Measurements from ENCODE around the gene FAM210B. TPM values are rescaled to one million over a fixed set of nuclear protein-coding genes. Genes with fewer than 3 reads are reported as not detected.

FAM210B gene
- total and polyA plus RNA-seq, 2 of the 13 experiments (the other 11 are each of a cell fraction or from before 2014, with no cell fraction given), result 75.9 to 107 TPM

DNA sequence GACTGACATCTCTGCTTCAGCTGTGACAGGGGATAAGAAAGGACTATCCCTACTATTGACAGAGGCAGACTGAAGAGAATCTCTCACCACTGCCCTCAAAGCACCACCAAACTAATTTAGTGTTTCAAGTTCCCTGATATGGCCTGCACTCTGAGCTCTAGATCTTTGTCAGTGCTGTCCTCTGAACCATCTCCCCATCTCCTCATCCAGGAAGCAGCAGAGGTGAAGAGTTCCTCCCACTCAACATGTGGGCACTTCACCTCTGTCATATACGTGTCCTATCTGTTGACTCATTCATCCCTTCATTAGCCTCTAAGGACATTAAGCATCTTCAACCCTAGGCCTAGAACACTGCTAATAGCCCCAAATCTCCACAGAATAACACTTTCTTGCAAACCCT is 14.1 kb downstream of the FAM210B start (continued):
- no peak for TF ChIP-seq HNRNPH1 (optimal IDR thresholded peaks at IDR 0.05; ENCODE audit: low read depth, low read length)
- TF ChIP-seq, protein P1, sequence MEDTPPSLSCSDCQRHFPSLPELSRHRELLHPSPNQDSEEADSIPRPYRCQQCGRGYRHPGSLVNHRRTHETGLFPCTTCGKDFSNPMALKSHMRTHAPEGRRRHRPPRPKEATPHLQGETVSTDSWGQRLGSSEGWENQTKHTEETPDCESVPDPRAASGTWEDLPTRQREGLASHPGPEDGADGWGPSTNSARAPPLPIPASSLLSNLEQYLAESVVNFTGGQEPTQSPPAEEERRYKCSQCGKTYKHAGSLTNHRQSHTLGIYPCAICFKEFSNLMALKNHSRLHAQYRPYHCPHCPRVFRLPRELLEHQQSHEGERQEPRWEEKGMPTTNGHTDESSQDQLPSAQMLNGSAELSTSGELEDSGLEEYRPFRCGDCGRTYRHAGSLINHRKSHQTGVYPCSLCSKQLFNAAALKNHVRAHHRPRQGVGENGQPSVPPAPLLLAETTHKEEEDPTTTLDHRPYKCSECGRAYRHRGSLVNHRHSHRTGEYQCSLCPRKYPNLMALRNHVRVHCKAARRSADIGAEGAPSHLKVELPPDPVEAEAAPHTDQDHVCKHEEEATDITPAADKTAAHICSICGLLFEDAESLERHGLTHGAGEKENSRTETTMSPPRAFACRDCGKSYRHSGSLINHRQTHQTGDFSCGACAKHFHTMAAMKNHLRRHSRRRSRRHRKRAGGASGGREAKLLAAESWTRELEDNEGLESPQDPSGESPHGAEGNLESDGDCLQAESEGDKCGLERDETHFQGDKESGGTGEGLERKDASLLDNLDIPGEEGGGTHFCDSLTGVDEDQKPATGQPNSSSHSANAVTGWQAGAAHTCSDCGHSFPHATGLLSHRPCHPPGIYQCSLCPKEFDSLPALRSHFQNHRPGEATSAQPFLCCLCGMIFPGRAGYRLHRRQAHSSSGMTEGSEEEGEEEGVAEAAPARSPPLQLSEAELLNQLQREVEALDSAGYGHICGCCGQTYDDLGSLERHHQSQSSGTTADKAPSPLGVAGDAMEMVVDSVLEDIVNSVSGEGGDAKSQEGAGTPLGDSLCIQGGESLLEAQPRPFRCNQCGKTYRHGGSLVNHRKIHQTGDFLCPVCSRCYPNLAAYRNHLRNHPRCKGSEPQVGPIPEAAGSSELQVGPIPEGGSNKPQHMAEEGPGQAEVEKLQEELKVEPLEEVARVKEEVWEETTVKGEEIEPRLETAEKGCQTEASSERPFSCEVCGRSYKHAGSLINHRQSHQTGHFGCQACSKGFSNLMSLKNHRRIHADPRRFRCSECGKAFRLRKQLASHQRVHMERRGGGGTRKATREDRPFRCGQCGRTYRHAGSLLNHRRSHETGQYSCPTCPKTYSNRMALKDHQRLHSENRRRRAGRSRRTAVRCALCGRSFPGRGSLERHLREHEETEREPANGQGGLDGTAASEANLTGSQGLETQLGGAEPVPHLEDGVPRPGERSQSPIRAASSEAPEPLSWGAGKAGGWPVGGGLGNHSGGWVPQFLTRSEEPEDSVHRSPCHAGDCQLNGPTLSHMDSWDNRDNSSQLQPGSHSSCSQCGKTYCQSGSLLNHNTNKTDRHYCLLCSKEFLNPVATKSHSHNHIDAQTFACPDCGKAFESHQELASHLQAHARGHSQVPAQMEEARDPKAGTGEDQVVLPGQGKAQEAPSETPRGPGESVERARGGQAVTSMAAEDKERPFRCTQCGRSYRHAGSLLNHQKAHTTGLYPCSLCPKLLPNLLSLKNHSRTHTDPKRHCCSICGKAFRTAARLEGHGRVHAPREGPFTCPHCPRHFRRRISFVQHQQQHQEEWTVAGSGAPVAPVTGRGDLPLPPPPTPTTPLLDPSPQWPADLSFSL (CRISPR knock-in tag; IDR thresholded peaks at IDR 0.05), result 0 out of 2 replicates have a peak, but pooled peaks have one; percentile 19
- no peak for TF ChIP-seq ZFP37 (CRISPR knock-in tag; IDR thresholded peaks at IDR 0.05; ENCODE audit: borderline replicate concordance)
- no peak for TF ChIP-seq ZSCAN25 (CRISPR knock-in tag; IDR thresholded peaks at IDR 0.05)

GRCh38 chr20:56373942-56374341 is 15.2 kb downstream of the FAM210B start:
- no TSS peak for BruUV-seq (replicated peaks)
- no peak for FAIRE-seq
- Histone ChIP-seq H2AFZ (ENCODE audit: low read length) (no peak overlapping the region), H4K20me1 (ENCODE audit: insufficient read depth, low read length) (peaks cover 5% of the 10 kb centered on the region; the same call in 1 of the 2 replicates), H3K4me2 (ENCODE audit: low read depth, low read length) (no peak overlapping the region), H3K36me3 (replicated peaks in 1 of 2; ENCODE audit: control insufficient read depth in 1 of 2, insufficient read depth in 2 of 2, low read length in 2 of 2) (peaks cover 39 to 94% of the 10 kb centered on the region in 2 experiments), H3K9ac (ENCODE audit: insufficient read depth, low read depth, low read length) (no peak overlapping the region), H3K27me3 (ENCODE audit: control insufficient read depth in 1 of 2, insufficient read depth in 2 of 2, low read length in 2 of 2) (no peaks in the 10 kb centered on the region), H3K9me3 (ENCODE audit: low read length) (no peaks in the 10 kb centered on the region), H3K27ac (ENCODE audit: extremely low read length, insufficient read depth, low read length) (peak overlapping the region; percentile 14), H3K4me3 (replicated peaks in 1 of 3; ENCODE audit: insufficient read depth in 1 of 3, low read depth in 2 of 3, low read length in 3 of 3) (no peak overlapping the region), H3K4me1 (ENCODE audit: insufficient read depth, low read length) (no peaks in the 10 kb centered on the region), H3K79me2 (ENCODE audit: insufficient read depth, low read length) (peaks cover 59% of the 10 kb centered on the region)
- WGBS (ENCODE audit: low lambda C conversion rate), result 77% methylated on average over 1 of the region's 1 CpG
- in situ Hi-C loops (cut with HindIII; ENCODE audit: extremely low pct_ligation_motif_present, low pct_unique_long_range_greater_than_20kb) (no loop called here), intact Hi-C loops (cut with micrococcal nuclease; ENCODE audit: unreplicated experiment) (no loop called here)
- POLR2A ChIA-PET, result interaction anchor here (1.0 to 4.4 kb wide), 4 partner anchors 9 to 18 kb away, joined by 3 to 14 read pairs (median 4); partner anchors contain the start of genes AURKA, CSTF1 and FAM210B
- peak; percentile 70 for DNase-seq (ENCODE audit: low spot score)
- ATAC-seq, result peak; percentile 55
- CTCF ChIA-PET (ENCODE audit: low intra/inter-chr PET ratio, low total read pairs), result no interaction called here
- TF ChIP-seq FOXA3 (CRISPR knock-in tag; IDR thresholded peaks at IDR 0.05) (peak; percentile 44; the same call in 1 of the 2 replicates), BHLHE40 (IDR thresholded peaks at IDR 0.05; ENCODE audit: low read length) (no peak), ZSCAN25 (CRISPR knock-in tag; IDR thresholded peaks at IDR 0.05) (no peak), SP2 (CRISPR knock-in tag; IDR thresholded peaks at IDR 0.05) (no peak), ZFP62 (CRISPR knock-in tag; IDR thresholded peaks at IDR 0.05) (no peak), ZFP41 (CRISPR knock-in tag; IDR thresholded peaks at IDR 0.05; ENCODE audit: borderline replicate concordance) (no peak), NBN (conservative IDR thresholded peaks at IDR 0.05) (no peak), JDP2 (CRISPR knock-in tag; IDR thresholded peaks at IDR 0.05; ENCODE audit: borderline replicate concordance) (no peak), ZNF230 (CRISPR knock-in tag; IDR thresholded peaks at IDR 0.05) (no peak), JARID2 (CRISPR knock-in tag; IDR thresholded peaks at IDR 0.05; ENCODE audit: insufficient replicate concordance) (no peak), RXRB (CRISPR knock-in tag; IDR thresholded peaks at IDR 0.05; ENCODE audit: borderline replicate concordance) (no peak), PRDM15 (CRISPR knock-in tag; IDR thresholded peaks at IDR 0.05) (no peak)
